ENCODE measurements around the gene TBC1D4. TPM values are rescaled to one million over a fixed set of nuclear protein-coding genes. Genes with fewer than 3 reads are reported as not detected.
A peak's percentile ranks its signal among the peaks of the same experiment; 100 is the strongest.

The TBC1D4 gene
- total and polyA plus RNA-seq, 2 experiments from 2014 or later: 5.5 to 13.5 TPM

DNA sequence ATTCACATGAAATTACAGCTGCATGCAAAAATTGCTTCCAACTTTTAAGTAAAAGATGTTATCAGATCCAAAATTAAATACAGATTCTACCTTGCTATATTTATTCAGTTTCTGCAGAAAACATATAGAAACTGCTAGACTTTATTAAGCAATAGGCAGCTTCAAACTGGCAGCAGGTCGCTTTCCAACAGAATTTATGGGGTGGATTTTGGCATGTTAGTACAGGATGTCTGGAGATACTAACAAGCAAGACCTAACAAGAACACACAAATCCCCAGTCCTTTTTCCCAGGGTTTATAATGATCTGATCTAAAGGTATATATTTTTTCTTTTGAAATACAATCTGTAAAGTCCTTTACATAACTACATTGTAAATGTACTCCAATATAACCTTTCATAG, 27.5 kb downstream of the TBC1D4 start:
- no peak for DNase-seq
- Histone ChIP-seq H3K27ac (no peak overlapping the region), H4K20me1 (ENCODE audit: insufficient read depth) (no peaks in the 10 kb centered on the region), H3K4me2 (ENCODE audit: unreplicated experiment) (no peak overlapping the region), H3K9ac (no peak overlapping the region), H3K9me2 (ENCODE audit: insufficient read depth) (no peaks in the 10 kb centered on the region), H3K4me3 (no peak overlapping the region), H3K4me1 (ENCODE audit: insufficient read depth) (peaks cover 10% of the 10 kb centered on the region), H3K36me3 (ENCODE audit: low read depth) (no peaks in the 10 kb centered on the region), H3K27me3 (replicated peaks; ENCODE audit: insufficient read depth) (no peaks in the 10 kb centered on the region), H3F3A (ENCODE audit: insufficient read depth) (0 out of 2 replicates have a peak, but pooled peaks cover 9% of the 10 kb centered on the region), H2AFZ (no peak overlapping the region), H3K79me2 (ENCODE audit: insufficient read depth) (peaks cover 24% of the 10 kb centered on the region), H3K9me3 (ENCODE audit: low read depth) (no peaks in the 10 kb centered on the region)
- WGBS, 2 experiments (ENCODE audit: low coverage in 1 of 2, low lambda C conversion rate in 2 of 2, missing lambda C conversion rate in 2 of 2): 96 to 98% methylated on average over 1 of the region's 1 CpG
- in situ Hi-C loops (cut with MboI): no loop called here
- TF ChIP-seq EZH2 (IDR thresholded peaks at IDR 0.05; ENCODE audit: insufficient read depth, poor library complexity, severe bottlenecking) (no peak), EZH2phosphoT487 (IDR thresholded peaks at IDR 0.05; ENCODE audit: insufficient read depth, low read depth) (no peak)

DNA sequence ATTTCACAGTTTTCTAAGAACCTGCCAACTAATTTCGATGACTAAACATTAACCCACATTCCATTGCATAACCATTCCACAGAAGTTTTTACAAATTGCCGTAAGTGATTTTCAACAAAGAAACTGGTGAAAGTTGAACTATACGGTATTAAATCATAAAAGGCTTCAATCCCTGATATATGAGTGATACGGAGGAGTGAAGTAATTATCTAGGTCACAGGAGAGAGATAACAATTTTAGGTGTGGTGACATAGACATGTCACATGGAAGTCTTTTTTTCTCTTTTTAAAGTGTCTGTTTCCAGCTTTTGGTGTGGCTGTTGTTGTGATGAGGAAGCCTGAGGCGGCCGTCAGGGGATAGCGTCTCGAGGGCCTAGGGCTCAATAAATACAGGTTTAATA, 29.4 kb downstream of the TBC1D4 start:
- H4K20me1 ChIP-seq (ENCODE audit: insufficient read depth): no peaks in the 10 kb centered on the region
- WGBS, 2 experiments (ENCODE audit: low coverage in 1 of 2, low lambda C conversion rate in 2 of 2, missing lambda C conversion rate in 2 of 2): 11 to 14% methylated on average over 8 of the region's 8 CpGs
- no peaks in the 10 kb centered on the region for H3K27me3 ChIP-seq (replicated peaks; ENCODE audit: insufficient read depth)
- H3K4me1 ChIP-seq (ENCODE audit: insufficient read depth): peaks cover 10% of the 10 kb centered on the region
- H3F3A ChIP-seq (ENCODE audit: insufficient read depth): 0 out of 2 replicates have a peak, but pooled peaks cover 9% of the 10 kb centered on the region
- peaks cover 15% of the 10 kb centered on the region; the same call in 1 of the 2 replicates for H3K79me2 ChIP-seq (ENCODE audit: insufficient read depth)
- peak overlapping the region; percentile 53; the same call in 1 of the 2 replicates for H2AFZ ChIP-seq
- H3K9me3 ChIP-seq (ENCODE audit: low read depth): no peaks in the 10 kb centered on the region
- peak overlapping the region; percentile 49; the same call in 1 of the 2 replicates for H3K9ac ChIP-seq
- no peaks in the 10 kb centered on the region for H3K36me3 ChIP-seq (ENCODE audit: low read depth)
- peak overlapping the region; percentile 10; the same call in 1 of the 2 replicates for H3K27ac ChIP-seq
- TF ChIP-seq EZH2 (IDR thresholded peaks at IDR 0.05; ENCODE audit: insufficient read depth, poor library complexity, severe bottlenecking) (no peak), EZH2phosphoT487 (IDR thresholded peaks at IDR 0.05; ENCODE audit: insufficient read depth, low read depth) (no peak)
- peak overlapping the region; percentile 58 for H3K4me3 ChIP-seq
- H3K9me2 ChIP-seq (ENCODE audit: insufficient read depth): no peaks in the 10 kb centered on the region
- H3K4me2 ChIP-seq (ENCODE audit: unreplicated experiment): peak overlapping the region; percentile 79
- in situ Hi-C loops (cut with MboI): no loop called here
- peak; percentile 69 for DNase-seq

GRCh38 chr13:75447493-75447892, 34.5 kb downstream of the TBC1D4 start:
- no peak overlapping the region for H2AFZ ChIP-seq
- peaks cover 22% of the 10 kb centered on the region for H3K4me1 ChIP-seq (ENCODE audit: insufficient read depth)
- H3F3A ChIP-seq (ENCODE audit: insufficient read depth): peaks cover 15% of the 10 kb centered on the region
- no peaks in the 10 kb centered on the region for H3K36me3 ChIP-seq (ENCODE audit: low read depth)
- no peak overlapping the region for H3K27ac ChIP-seq
- H3K79me2 ChIP-seq (ENCODE audit: insufficient read depth): peaks cover 10% of the 10 kb centered on the region; the same call in 1 of the 2 replicates
- H3K9ac ChIP-seq: no peak overlapping the region
- TF ChIP-seq EZH2phosphoT487 (IDR thresholded peaks at IDR 0.05; ENCODE audit: insufficient read depth, low read depth) (no peak), EZH2 (IDR thresholded peaks at IDR 0.05; ENCODE audit: insufficient read depth, poor library complexity, severe bottlenecking) (no peak)
- WGBS, 2 experiments (ENCODE audit: low coverage in 1 of 2, low lambda C conversion rate in 2 of 2, missing lambda C conversion rate in 2 of 2): 93 to 94% methylated on average over 4 of the region's 4 CpGs
- H3K9me3 ChIP-seq (ENCODE audit: low read depth): no peaks in the 10 kb centered on the region
- no peaks in the 10 kb centered on the region for H3K9me2 ChIP-seq (ENCODE audit: insufficient read depth)
- no peak for DNase-seq
- in situ Hi-C loops (cut with MboI): no loop called here
- no peak overlapping the region for H3K4me2 ChIP-seq (ENCODE audit: unreplicated experiment)
- no peak overlapping the region for H3K4me3 ChIP-seq
- no peaks in the 10 kb centered on the region for H3K27me3 ChIP-seq (replicated peaks; ENCODE audit: insufficient read depth)
- no peaks in the 10 kb centered on the region for H4K20me1 ChIP-seq (ENCODE audit: insufficient read depth)

- H3K4me2 ChIP-seq (ENCODE audit: unreplicated experiment): no peak overlapping the region
- H3K27ac ChIP-seq: no peak overlapping the region
- no peaks in the 10 kb centered on the region for H4K20me1 ChIP-seq (ENCODE audit: insufficient read depth)
- H2AFZ ChIP-seq: no peak overlapping the region
- in situ Hi-C loops (cut with MboI): no loop called here
- H3F3A ChIP-seq (ENCODE audit: insufficient read depth): peaks cover 9% of the 10 kb centered on the region
- H3K4me1 ChIP-seq (ENCODE audit: insufficient read depth): peaks cover 16% of the 10 kb centered on the region
- no peaks in the 10 kb centered on the region for H3K36me3 ChIP-seq (ENCODE audit: low read depth)
- no peak for TF ChIP-seq EZH2phosphoT487 (IDR thresholded peaks at IDR 0.05; ENCODE audit: insufficient read depth, low read depth)
- no peak for TF ChIP-seq EZH2 (IDR thresholded peaks at IDR 0.05; ENCODE audit: insufficient read depth, poor library complexity, severe bottlenecking)
- no peak overlapping the region for H3K9ac ChIP-seq
- no peaks in the 10 kb centered on the region for H3K9me3 ChIP-seq (ENCODE audit: low read depth)
- no peaks in the 10 kb centered on the region for H3K9me2 ChIP-seq (ENCODE audit: insufficient read depth)
- DNase-seq: no peak
- whole genome bisulfite sequencing, 2 experiments (ENCODE audit: low coverage in 1 of 2, low lambda C conversion rate in 2 of 2, missing lambda C conversion rate in 2 of 2): 83 to 91% methylated on average over 3 of the region's 3 CpGs
- no peaks in the 10 kb centered on the region for H3K27me3 ChIP-seq (replicated peaks; ENCODE audit: insufficient read depth)
- no peak overlapping the region for H3K4me3 ChIP-seq
- peaks cover 10% of the 10 kb centered on the region; the same call in 1 of the 2 replicates for H3K79me2 ChIP-seq (ENCODE audit: insufficient read depth)
Measured at GRCh38 chr13:75446874-75447273, 35.1 kb downstream of the TBC1D4 start.

All from GM23248 (cell line).